GM12878 (cell line): ENCODE measurements around the gene NKAIN4. TPM values are rescaled to one million over a fixed set of nuclear protein-coding genes. Genes with fewer than 3 reads are reported as not detected.

Experiments
- ATAC-seq: fragments of 200-7000 bp; cut with Tn5 transposase; 3 replicates; pipeline ENCODE4 v1.9.1; 2020; ENCODE audit warnings: mild to moderate bottlenecking, moderate library complexity
- BruUV-seq: library from RNA; stranded (reverse); fragments of 400-500 nt; replicated peaks from 2 replicates; lab custom pipeline; 2021; lab: Mats Ljungman, UMichigan
- CTCF ChIA-PET: fragments of 300-600 bp; sonication (Branson Sonifier 250); formaldehyde crosslinking; extraction: SDS; loops from one replicate; lab custom pipeline; 2021; ENCODE audit warnings: inconsistent platforms; lab: Yijun Ruan, JAX
- POLR2A ChIA-PET: fragments of 350-600 bp; formaldehyde crosslinking; extraction: SDS; loops from one replicate; lab custom pipeline; 2021; ENCODE audit warnings: inconsistent platforms; lab: Charles Lee
- RAD21 ChIA-PET: fragments of 300-600 bp; sonication (Branson Sonifier 250); formaldehyde crosslinking; loops from one replicate; lab custom pipeline; 2023; ENCODE audit warnings: antibody characterized with exemption; ENCODE audit not compliant: unreplicated experiment; lab: Charles Lee
- SMC1A ChIA-PET: fragments of 300-600 bp; sonication (Branson Sonifier 250); formaldehyde crosslinking; loops from one replicate; lab custom pipeline; 2023; ENCODE audit not compliant: unreplicated experiment, uncharacterized antibody; lab: Charles Lee
- DNase-seq: peaks from one replicate; pipeline ENCODE4 v3.0.0-alpha.2; 2011; ENCODE audit warnings: low read depth, low spot score
- FAIRE-seq: peaks from 3 replicates; lab custom pipeline; 2011; peaks lifted over from hg19 to GRCh38; lab: Jason Lieb, UNC
- H2AFZ ChIP-seq: 2 replicates; pipeline ENCODE4 v1.6.0; 2011; ENCODE audit warnings: low read depth, low read length, control low read depth; ENCODE audit not compliant: control insufficient read depth
- H3K27ac ChIP-seq: 2 replicates; pipeline ENCODE4 v1.5.1; 2011; ENCODE audit warnings: control low read depth; ENCODE audit not compliant: control insufficient read depth, insufficient read depth
- H3K27me3 ChIP-seq, 2 experiments: replicated peaks in 1 of 2; 2 replicates each; pipeline versions ENCODE4 v1.6.0 to v1.6.1; 2011; ENCODE audit warnings: low read length in 1 of 2; ENCODE audit not compliant: control insufficient read depth in 2 of 2, insufficient read depth in 2 of 2
- H3K36me3 ChIP-seq, 2 experiments: 2 replicates each; pipeline ENCODE4 v1.5.1; 2011; ENCODE audit warnings: low read length in 1 of 2; ENCODE audit not compliant: control insufficient read depth in 2 of 2, insufficient read depth in 2 of 2
- H3K4me1 ChIP-seq: 2 replicates; pipeline ENCODE4 v1.6.1; 2011; ENCODE audit warnings: mild to moderate bottlenecking, low read length, moderate library complexity, mixed read lengths; ENCODE audit not compliant: control insufficient read depth, insufficient read depth
- H3K4me2 ChIP-seq: 2 replicates; pipeline ENCODE4 v1.6.0; 2011; ENCODE audit warnings: control low read depth; ENCODE audit not compliant: control insufficient read depth, insufficient read depth
- H3K4me3 ChIP-seq: fragments of 200-600 bp; sonication (generic); 2 replicates; pipeline ENCODE4 v1.5.1; 2016
- H3K79me2 ChIP-seq: 2 replicates; pipeline ENCODE4 v1.6.0; 2011; ENCODE audit warnings: low read length; ENCODE audit not compliant: control insufficient read depth, insufficient read depth
- H3K9ac ChIP-seq: 2 replicates; pipeline ENCODE4 v1.8.0; 2011; ENCODE audit warnings: low read length, control low read depth, mixed read lengths; ENCODE audit not compliant: control insufficient read depth, insufficient read depth
- H3K9me3 ChIP-seq: replicated peaks from 3 replicates; pipeline ENCODE4 v1.5.1; 2011; ENCODE audit warnings: mild to moderate bottlenecking, low read length; ENCODE audit not compliant: control insufficient read depth, insufficient read depth
- H4K20me1 ChIP-seq: 2 replicates; pipeline ENCODE4 v1.6.0; 2011; ENCODE audit not compliant: control insufficient read depth, insufficient read depth
- BCLAF1 ChIP-seq: fragments of 450-650 bp; IDR thresholded peaks from 2 replicates; pipeline ENCODE4 v1.6.1; 2017; ENCODE audit warnings: antibody characterized with exemption, mild to moderate bottlenecking, moderate library complexity
- CBX3 ChIP-seq: fragments of 200-600 bp; sonication (generic); IDR thresholded peaks from 2 replicates; pipeline ENCODE4 v1.6.1; 2016; ENCODE audit warnings: low read depth, borderline replicate concordance
- ESRRA ChIP-seq: IDR thresholded peaks from 2 replicates; pipeline ENCODE4 v1.6.1; 2012; ENCODE audit warnings: mild to moderate bottlenecking, low read length, improper control_type of control experiment
- FOS ChIP-seq: IDR thresholded peaks from 3 replicates; pipeline ENCODE4 v1.6.1; 2011; ENCODE audit warnings: borderline replicate concordance; ENCODE audit not compliant: insufficient read length; ENCODE audit errors: extremely low read depth
- MAX ChIP-seq: IDR thresholded peaks from 2 replicates; pipeline ENCODE4 v1.6.1; 2012; ENCODE audit warnings: low read depth, low read length, improper control_type of control experiment
- SIN3A ChIP-seq: IDR thresholded peaks from 2 replicates; pipeline ENCODE4 v1.6.1; 2012; ENCODE audit warnings: low read depth, low read length, improper control_type of control experiment
- ZNF217 ChIP-seq: fragments of 450-650 bp; IDR thresholded peaks from 2 replicates; pipeline ENCODE4 v1.6.1; 2017; ENCODE audit warnings: antibody characterized with exemption, mild to moderate bottlenecking
- WGBS: methylation state at CpG from one replicate; pipeline ENCODE4 v1.1.6; 2016; ENCODE audit warnings: low lambda C conversion rate; ENCODE audit not compliant: insufficient replicate concordance, insufficient coverage; ENCODE audit errors: missing lambda C conversion rate; 5-methylcytosine and 5-hydroxymethylcytosine counted together
- in situ Hi-C: fragments of 300-500 bp; cut with MboI; formaldehyde crosslinking; loops from 9 replicates; pipeline ENCODE4 v1.14.3; 2018; ENCODE audit warnings: mixed read lengths
- intact Hi-C: fragments of 100-400 bp; cut with micrococcal nuclease; formaldehyde crosslinking; loops from one replicate; pipeline ENCODE4 v1.14.2; 2022; ENCODE audit not compliant: unreplicated experiment
- polyA plus RNA-seq, 11 experiments: library from polyadenylated mRNA; depleted of rRNA in 4 of 11; unstranded in 6 of 11; stranded (reverse) in 5 of 11; fragments of >200 nt; fragmentation: Nextera tagmentation in 4 of 11; fragmentation: Illumina TruSeq in 1 of 11; extraction: Ambion mirVana in 4 of 11; extraction: Trizol in 1 of 11; gene quantifications; 1 replicate in 1 of 11; 2 replicates in 10 of 11; pipeline versions ENCODE4 v1.2.1 to v1.2.3, GENCODE V29; 2011 to 2016; ENCODE audit warnings: inconsistent platforms in 2 of 11, missing spikeins in 2 of 11, low read depth in 1 of 11
- total RNA-seq, 4 experiments: library from RNA; depleted of rRNA in 3 of 4; stranded (reverse); fragments of >200 nt in 3 of 4; fragmentation: Illumina TruSeq in 1 of 4; extraction: Trizol in 1 of 4; gene quantifications; 2 replicates each; pipeline versions ENCODE4 v1.2.1 to v1.2.3, GENCODE V29; 2013 to 2021

NKAIN4 gene
- total and polyA plus RNA-seq, 10 of the 15 experiments (the other 5 are each of a cell fraction or from before 2014, with no cell fraction given) = 0.11 TPM; not detected in 9

GRCh38 chr20:63298731-63299312, 44.6 kb upstream of the NKAIN4 start:
- no peaks in the 10 kb centered on the region for H3K36me3 ChIP-seq
- in situ Hi-C loops (no loop called here), intact Hi-C loops (no loop called here)
- H4K20me1 ChIP-seq = no peaks in the 10 kb centered on the region
- H3K4me2 ChIP-seq = no peak overlapping the region
- no peak overlapping the region for H2AFZ ChIP-seq
- H3K9ac ChIP-seq = no peak overlapping the region
- H3K27ac ChIP-seq = no peak overlapping the region
- H3K79me2 ChIP-seq = no peaks in the 10 kb centered on the region
- ChIA-PET RAD21 (no interaction called here), CTCF (interaction anchor here (1.2 kb wide), 1 partner anchor 84 kb away, joined by 3 read pairs; no protein-coding TSS in a partner anchor), POLR2A (no interaction called here), SMC1A (no interaction called here)
- no TSS peak for BruUV-seq
- no peak for DNase-seq
- ATAC-seq = no peak
- no peaks in the 10 kb centered on the region for H3K27me3 ChIP-seq
- H3K4me3 ChIP-seq = no peak overlapping the region
- 74% methylated on average over 17 of the region's 17 CpGs for WGBS
- TF ChIP-seq ESRRA (no peak), SIN3A (no peak), BCLAF1 (no peak), MAX (no peak), ZNF217 (no peak), CBX3 (no peak), FOS (no peak)
- H3K4me1 ChIP-seq = no peaks in the 10 kb centered on the region
- FAIRE-seq = no peak
- H3K9me3 ChIP-seq = no peaks in the 10 kb centered on the region
